HG03520 (cell line): ENCODE data around the gene C1orf210.

Experiments
- ATAC-seq: cut with Tn5 transposase; IDR thresholded peaks from one replicate; pipeline ENCODE4 v1.9.1; 2021; ENCODE audit warnings: mild to moderate bottlenecking, moderate library complexity; ENCODE audit not compliant: unreplicated experiment

The C1orf210 gene

DNA sequence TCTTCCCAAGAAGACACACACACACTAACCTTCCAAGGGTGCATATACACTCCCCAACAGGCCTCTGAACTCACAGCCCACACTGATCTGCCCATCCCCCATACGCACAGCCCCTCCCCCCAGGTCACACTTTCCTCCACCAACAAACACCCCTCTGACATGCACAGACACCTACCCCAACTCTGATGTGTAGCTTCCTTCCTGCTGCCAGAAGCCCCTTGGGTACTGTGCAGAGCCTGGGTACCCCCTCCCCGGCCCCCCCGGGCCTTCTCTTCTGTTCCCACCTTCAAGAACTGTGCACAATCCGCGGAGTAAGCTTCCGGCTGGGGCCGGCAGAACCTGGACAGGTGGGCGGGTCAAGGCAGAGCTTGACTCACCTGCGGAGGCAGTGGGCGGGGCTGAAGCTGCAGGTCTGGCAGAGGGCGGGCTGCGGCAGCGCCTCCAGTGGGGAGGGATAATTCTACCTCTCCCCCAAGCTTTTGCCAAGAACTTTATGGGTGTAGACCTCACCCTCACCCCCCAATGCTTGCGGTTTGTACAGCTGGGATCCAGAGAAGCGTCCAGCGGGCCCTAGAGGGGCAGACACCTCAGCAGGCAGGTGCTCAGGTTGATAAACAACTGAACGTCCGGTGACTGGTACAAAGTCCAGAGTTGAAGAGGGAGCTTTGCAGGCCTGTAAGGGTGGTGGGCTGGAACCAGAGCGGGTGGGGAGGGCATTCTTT is at the start of gene C1orf210:
TSS of gene C1orf210 (minus strand) at position 313 of the 722 bp plus-strand sequence. CDS start 2,311 bp downstream, outside the sequence.
- ATAC-seq: no peak

- ATAC-seq: no peak
These were observed 49.2 kb upstream of the C1orf210 start for GRCh38 chr1:43334453-43335205.

DNA sequence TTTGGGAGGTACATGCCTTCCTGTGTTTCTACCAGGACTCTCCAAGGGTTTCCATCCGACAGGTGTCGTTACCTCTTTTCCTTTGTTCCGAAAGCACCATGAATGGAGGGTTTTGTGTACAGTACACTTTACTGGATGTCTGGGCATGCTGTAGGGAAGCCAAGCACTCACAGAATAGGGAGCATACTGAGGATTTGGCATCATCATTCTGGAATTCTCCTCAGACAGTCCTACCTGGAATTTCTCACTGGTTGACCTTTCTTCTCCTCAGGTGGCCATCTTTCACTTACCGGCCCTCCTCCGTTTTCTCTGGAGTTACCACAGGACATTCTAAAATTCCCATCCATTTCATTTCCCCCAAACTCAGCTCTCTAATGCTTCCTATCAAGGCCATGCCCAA is 46.3 kb upstream of the C1orf210 start:
- ATAC-seq: no peak

- ATAC-seq: no peak
These were observed 44.8 kb upstream of the C1orf210 start for GRCh38 chr1:43329995-43330751.

- ATAC-seq: no peak
These were observed 42.3 kb upstream of the C1orf210 start for GRCh38 chr1:43327549-43328292.

DNA sequence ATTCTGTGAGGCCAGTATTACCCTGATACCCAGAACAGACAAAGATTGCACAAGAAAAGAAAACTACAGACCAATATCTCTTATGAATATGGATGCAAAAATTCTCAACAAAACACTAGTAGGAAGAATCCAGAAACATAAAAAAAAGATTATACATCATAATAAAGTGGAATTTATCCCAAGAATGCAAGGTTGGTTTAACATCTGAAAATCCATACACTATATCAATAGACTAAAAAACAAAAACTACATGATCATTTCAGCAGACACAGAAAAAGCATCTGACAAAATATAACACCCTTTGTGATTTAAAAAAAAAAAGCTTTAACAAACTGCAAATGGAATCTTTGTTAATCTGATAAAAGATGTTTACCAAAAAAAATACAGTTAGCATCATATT is 40.0 kb upstream of the C1orf210 start:
- no peak for ATAC-seq

DNA sequence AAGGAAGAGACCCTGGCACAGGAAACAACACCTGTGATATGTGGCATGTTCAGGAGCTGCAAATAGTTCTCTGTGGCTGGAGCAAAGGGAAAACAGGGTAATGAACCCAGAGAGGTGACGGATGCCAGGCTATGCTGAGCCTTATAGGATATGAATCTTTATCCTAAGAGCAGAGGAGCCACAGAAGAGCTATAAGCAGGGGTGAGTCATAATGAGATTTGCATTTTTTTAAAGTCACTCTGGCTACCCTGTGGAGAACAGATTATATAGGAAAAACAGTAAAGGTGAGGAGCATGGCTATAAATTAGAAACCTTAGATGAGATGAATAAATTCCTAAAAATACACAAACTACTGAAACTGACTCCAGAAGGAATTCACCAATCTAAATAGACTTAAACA is 39.4 kb upstream of the C1orf210 start:
- no peak for ATAC-seq

GRCh38 chr1:43322506-43322905 is 37.1 kb upstream of the C1orf210 start:
- ATAC-seq: no peak

- ATAC-seq: no peak
These were observed 36.0 kb upstream of the C1orf210 start for GRCh38 chr1:43321331-43321891.

DNA sequence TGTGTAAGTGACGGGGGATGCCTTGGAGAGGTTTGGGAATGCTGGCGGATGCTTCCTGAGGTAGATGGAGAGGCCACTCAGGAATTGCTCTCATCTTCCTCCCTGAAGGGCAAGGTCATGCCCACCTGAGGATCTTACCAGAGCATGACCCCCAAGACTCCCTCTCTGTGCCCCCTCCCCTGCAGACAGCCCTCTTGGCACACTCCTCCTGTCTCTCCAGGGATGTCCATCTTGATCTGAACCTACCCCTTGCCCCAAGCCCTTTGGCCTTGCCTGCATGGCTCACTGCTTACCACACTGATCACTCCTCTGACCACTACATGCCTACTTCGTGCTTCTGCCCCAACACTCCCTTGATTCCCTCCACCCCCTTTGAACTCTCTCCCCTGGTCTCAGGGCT is 34.4 kb upstream of the C1orf210 start:
- ATAC-seq: no peak

DNA sequence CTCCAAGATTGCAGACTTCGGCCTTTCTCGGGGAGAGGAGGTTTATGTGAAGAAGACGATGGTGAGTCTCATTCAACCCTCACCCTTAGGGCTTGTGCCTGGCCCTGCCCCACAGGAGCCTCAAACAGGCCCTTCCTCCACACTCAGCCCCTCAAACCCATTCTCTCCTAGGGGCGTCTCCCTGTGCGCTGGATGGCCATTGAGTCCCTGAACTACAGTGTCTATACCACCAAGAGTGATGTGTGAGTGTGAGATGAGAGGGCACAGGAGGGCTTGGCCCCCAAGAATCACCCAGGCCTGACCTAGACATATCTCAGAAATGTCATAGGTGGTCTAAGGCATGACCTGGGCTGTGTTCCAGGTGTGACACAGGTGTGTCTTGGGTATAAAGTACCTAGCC is 33.9 kb upstream of the C1orf210 start:
- ATAC-seq: no peak

DNA sequence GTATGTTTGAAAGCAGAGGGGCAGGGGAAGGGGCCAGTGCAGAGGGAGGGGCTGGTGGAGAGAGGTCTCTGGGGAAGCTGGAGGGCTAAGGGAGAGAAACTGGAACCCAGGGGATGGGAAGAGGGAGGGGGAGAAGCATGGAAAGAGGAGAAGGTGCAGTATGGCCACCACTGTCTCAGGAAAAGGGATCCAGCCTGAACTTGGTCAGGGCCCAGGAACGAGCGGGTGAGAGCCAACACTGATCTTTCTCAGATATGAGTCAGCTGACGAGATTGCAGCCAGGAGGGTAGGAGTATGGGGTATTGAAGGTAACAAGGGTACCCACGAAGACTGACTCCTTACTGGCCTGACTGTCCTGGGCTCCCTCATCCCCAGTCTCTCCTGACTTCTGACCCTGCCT is 33.5 kb upstream of the C1orf210 start:
- ATAC-seq: no peak

DNA sequence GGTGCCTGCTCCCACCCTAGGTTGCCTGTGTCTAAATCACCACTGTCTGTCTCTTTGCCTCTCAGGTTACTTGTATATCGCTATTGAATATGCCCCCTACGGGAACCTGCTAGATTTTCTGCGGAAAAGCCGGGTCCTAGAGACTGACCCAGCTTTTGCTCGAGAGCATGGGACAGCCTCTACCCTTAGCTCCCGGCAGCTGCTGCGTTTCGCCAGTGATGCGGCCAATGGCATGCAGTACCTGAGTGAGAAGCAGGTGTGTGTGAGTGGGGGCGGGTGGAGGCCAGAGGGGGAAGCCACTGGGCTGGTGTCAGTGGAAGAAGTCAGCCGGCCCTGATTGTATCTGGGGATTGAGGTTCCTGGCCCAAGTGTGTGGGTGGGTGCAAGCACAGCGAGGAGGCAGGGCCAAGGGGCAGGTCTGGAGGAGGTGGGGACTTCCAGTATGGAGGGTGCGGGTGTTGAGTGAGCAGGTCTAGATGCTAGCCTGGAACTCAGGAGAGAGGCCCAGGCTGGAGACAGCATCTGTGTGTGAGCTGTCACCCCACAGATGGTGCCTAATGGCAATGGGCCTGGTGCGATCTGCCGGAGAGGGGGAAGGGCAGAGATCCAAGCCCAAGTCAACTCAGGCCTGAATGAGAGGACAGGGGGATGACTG is 32.6 kb upstream of the C1orf210 start:
- no peak for ATAC-seq

- no peak for ATAC-seq
These were observed 31.5 kb upstream of the C1orf210 start for GRCh38 chr1:43316738-43317520.

GRCh38 chr1:43315963-43316737 is 30.8 kb upstream of the C1orf210 start:
- no peak for ATAC-seq

DNA sequence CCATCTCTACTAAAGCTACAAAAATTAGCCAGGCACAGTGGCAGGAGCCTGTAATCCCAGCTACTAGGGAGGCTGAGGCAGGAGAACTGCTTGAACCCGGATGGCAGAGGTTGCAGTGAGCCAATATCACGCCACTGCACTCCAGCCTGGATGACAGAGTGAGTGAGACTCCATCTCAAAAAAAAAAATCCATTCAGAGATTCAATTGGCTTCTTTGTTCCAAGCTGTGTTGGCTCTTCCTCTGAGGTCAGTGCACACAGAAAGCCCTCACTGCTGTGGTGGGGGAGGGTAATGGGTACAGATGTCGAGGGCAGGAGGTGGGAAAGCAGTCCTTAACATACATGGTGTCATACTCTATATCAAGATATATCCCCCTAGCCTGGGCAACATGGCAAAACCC is 30.1 kb upstream of the C1orf210 start:
- ATAC-seq: no peak

GRCh38 chr1:43314233-43314632 is 28.9 kb upstream of the C1orf210 start:
- no peak for ATAC-seq

GRCh38 chr1:43313771-43314170 is 28.4 kb upstream of the C1orf210 start:
- no peak for ATAC-seq
